GM12892 (cell line): ENCODE data around the gene MADCAM1.
"Not testable (repeated sequence)": the region's sequence is repeated elsewhere in the genome, so short reads cannot be mapped to it uniquely, and the experiment has no call there.

Source experiments
- DNase-seq: peaks from one replicate; pipeline ENCODE4 v3.0.0; 2011; ENCODE audit not compliant: insufficient read length
- FAIRE-seq: peaks from 2 replicates; lab custom pipeline; 2011; peaks lifted over from hg19 to GRCh38; lab: Jason Lieb, UNC
- POLR2A ChIP-seq: IDR thresholded peaks from 2 replicates; pipeline ENCODE4 v1.6.1; 2011; ENCODE audit warnings: low read depth, low read length, control low read depth
- POLR2AphosphoS5 ChIP-seq: IDR thresholded peaks from 2 replicates; pipeline ENCODE4 v1.6.1; 2011; ENCODE audit warnings: low read depth, low read length, control low read depth
- TAF1 ChIP-seq: IDR thresholded peaks from 2 replicates; pipeline ENCODE4 v1.6.1; 2011; ENCODE audit warnings: low read depth, mild to moderate bottlenecking, control low read depth, low read length, borderline replicate concordance

MADCAM1 gene

GRCh38 chr19:469833-470232 is 26.5 kb upstream of the MADCAM1 start:
- no peak for TF ChIP-seq POLR2A
- no peak for TF ChIP-seq TAF1
- TF ChIP-seq POLR2AphosphoS5, result no peak
- FAIRE-seq, result no peak

DNA sequence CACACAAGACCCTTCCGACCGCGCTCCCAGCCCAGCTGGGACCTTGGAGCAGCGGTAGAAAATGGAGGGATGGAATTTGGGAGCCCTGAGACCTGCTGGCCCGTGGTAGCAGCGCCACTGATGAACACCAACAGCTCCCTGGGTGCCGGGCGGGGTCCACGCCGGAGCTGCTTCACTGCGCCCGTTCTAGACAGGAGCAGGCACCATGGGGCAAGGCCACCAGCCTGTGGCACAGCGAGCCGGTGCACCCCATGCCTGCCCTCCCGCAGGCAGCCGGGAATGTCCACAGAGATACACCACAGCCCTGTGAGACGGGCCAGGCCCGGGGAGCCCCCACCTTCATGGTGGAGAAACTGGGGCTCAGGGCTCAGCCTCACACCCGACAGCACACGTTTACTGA is 25.6 kb upstream of the MADCAM1 start:
- no peak for TF ChIP-seq POLR2A
- TF ChIP-seq TAF1, result no peak
- TF ChIP-seq POLR2AphosphoS5, result no peak
- FAIRE-seq (no peak), DNase-seq (no peak)

More at GRCh38 chr19:469833-470232, 26.5 kb upstream of the MADCAM1 start:
- DNase-seq, result no peak

DNA sequence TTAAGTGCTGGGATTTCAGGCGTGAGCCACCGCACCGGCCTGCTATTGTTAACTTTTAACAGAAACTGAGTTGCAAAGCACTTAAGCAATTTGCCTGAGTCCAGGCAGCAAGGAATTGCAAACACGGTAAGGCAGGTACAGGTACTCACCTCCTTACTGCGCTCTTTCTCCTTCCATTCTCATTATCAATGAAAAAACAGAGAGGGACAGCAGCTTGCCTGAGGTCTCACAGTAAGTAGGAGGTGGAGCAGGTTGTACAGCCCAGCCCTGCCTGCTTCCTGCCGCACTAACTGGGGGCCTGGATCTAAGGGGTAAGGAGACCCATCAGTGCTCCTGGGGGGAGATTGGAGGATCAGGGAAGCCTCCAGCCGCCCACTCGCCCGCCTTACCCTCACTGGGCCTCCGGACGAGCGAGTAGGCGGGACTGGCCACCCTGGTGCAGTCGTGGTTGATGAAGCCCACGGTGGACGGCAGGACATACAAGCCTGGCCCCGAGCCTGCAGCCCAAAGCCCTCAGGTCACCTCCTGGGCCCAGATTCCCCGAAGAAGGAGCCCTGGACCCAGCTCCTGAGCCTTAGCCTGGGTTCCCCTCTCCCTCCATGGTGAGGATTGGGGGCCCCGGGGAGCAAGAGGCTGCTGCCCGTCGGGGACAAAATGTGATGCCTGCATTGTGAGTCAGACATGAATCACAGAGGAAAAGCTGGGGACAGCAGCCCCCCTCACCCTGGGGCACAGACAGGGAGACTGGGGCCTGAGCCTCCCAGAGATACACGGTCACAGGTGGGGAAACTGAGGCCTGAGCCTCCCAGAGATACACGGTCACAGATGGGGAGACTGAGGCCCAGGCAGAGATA is 24.1 kb upstream of the MADCAM1 start:
- FAIRE-seq (no peak), DNase-seq (no peak)
- TF ChIP-seq TAF1 (no peak), POLR2A (no peak), POLR2AphosphoS5 (no peak)

- FAIRE-seq (no peak), DNase-seq (no peak)
- TF ChIP-seq POLR2AphosphoS5 (no peak), TAF1 (no peak), POLR2A (no peak)
Measured at GRCh38 chr19:474126-475078, 21.9 kb upstream of the MADCAM1 start.

- TF ChIP-seq POLR2A, result no peak
- TF ChIP-seq TAF1, result no peak
- TF ChIP-seq POLR2AphosphoS5, result no peak
- DNase-seq (no peak), FAIRE-seq (no peak)
Measured at GRCh38 chr19:475360-475759, 20.9 kb upstream of the MADCAM1 start.

DNA sequence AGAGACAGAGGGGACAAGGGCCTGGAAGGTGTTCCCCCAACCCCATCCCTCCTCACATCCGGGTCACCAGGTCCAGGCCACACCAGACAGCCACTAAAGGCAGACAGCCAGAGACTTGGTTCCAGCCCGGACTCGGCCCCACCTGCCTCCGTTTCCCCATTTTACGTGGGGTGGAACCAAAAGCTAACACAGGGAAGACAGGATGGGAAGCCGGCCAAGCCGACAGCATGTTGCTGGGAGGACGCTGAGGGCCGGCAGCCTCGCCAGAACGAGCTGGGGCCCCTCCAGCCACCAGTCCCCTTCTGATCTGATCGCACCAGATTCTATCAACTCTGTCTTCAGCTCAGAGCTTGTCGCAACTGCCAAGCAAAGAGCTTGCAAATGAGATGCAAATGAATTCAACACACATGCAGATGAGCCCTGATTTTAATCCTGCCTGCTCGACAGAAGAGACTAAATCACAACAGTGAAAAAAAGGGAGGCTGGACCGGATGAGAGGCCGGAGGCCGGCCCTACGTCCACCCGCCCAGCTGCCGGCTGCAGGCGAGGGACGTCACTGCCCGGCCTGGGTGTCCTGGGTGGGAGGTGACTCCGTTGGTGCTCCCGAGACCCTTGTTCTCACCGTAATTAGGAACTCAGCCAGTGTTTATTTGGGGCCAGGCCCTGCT is 17.9 kb upstream of the MADCAM1 start:
- DNase-seq (no peak), FAIRE-seq (no peak)
- TF ChIP-seq TAF1 (no peak), POLR2A (no peak), POLR2AphosphoS5 (no peak)

GRCh38 chr19:478976-479375 is 17.3 kb upstream of the MADCAM1 start:
- DNase-seq (no peak), FAIRE-seq (no peak)
- TF ChIP-seq POLR2A (no peak), POLR2AphosphoS5 (no peak), TAF1 (no peak)

DNA sequence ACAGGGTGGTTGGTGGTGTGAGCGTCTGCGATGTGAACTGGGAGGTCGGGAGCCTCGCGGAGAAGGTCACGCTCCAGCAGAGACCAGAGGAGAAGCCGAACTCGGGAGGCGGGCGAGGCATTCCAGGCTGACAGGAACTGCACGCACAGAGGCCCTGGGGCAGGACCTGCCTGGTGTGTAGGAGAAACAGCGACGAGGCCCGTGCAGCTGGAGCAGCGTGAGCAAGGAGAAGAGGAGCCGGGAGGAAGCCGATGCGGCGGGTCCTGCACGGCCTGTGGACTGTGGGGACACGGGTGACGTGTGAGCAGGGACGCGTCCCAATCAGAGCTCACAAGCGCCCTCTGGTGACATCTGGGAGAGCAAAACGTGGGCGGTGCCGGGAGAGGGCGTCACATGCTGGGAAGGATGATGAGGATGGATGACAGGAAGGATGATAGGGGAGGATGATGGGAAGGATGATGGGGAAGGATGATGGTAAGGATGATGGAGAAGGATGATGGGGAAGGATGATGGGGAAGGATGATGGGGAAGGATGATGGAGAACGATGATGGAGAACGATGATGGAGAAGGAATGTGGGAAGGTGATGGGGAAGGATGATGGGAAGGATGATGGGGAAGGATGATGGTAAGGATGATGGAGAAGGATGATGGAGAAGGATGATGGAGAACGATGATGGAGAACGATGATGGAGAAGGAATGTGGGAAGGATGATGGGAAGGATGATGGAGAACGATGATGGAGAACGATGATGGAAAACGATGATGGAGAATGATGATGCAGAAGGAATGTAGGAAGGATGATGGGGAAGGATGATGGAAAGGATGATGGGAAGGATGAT is 16.1 kb upstream of the MADCAM1 start:
- DNase-seq (no peak), FAIRE-seq (peak; percentile 38)
- TF ChIP-seq TAF1 (no peak), POLR2A (no peak), POLR2AphosphoS5 (no peak)

DNA sequence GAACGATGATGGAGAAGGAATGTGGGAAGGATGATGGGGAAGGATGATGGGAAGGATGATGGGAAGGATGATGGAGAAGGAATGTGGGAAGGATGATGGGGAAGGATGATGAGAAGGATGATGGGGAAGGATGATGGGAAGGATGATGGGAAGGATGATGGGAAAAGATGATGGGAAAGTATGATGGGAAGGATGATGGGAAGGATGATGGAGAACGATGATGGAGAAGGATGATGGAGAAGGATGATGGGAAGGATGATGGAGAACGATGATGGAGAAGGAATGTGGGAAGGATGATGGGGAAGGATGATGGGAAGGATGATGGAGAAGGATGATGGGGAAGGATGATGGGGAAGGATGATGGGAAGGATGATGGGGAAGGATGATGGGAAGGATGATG is 15.2 kb upstream of the MADCAM1 start:
- not testable (repeated sequence) for DNase-seq, FAIRE-seq

DNA sequence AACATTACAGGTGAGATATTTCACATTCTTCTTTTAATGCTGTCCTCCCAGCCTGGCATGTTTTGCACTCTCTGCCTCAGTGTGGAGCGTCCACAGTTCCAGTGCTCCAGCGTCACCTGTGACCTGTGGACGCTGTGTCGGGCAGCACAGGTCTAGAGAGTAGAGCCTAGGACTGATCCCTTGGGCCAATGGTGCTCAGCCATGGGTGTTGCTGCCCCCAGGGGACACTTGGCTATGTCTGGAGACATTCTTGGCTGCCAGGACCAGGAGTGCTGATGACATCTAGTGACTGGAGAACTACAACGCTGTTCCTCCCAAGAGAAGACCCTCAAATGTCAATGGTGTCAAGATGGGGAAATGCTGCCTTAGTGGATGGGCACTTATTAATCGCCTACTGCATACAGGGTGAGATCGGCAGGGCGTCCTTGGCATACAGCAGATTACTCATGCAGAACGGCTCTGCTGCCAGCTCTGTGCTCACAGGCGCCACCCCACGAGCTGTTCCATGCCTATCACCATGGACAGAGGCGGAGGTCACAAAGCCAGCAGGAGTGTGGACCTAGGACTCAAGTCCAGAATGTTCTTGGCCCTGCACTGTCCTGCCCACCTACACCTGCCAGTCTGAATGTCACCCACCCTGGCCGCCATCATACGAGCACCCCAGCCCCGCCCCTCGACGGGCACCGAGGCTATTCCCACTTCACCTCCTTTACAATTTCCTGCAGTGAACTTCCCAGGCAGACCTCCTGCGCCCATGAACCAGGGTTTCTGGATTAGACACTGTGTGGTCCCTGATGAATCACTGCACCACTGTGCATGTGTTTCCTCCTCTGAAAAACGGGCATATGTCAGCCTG is 13.9 kb upstream of the MADCAM1 start:
- FAIRE-seq, result no peak
- DNase-seq, result no peak

More for the DNA sequence above, 13.9 kb upstream of the MADCAM1 start:
- TF ChIP-seq POLR2AphosphoS5, result no peak
- TF ChIP-seq POLR2A, result no peak
